GM19452 (cell line): ENCODE measurements around the gene XYLB.

Source experiments
- ATAC-seq: cut with Tn5 transposase; IDR thresholded peaks from one replicate; pipeline ENCODE4 v1.9.1; 2021; ENCODE audit not compliant: unreplicated experiment

XYLB gene

GRCh38 chr3:38453913-38454177 is 107.3 kb downstream of the XYLB start:
- ATAC-seq: no peak

GRCh38 chr3:38454178-38454883 is 107.7 kb downstream of the XYLB start:
- no peak for ATAC-seq

GRCh38 chr3:38454884-38455638 is 108.5 kb downstream of the XYLB start:
- ATAC-seq: no peak

- ATAC-seq: no peak
Measured at GRCh38 chr3:38455639-38456430, 109.2 kb downstream of the XYLB start.

GRCh38 chr3:38457111-38458003 is 110.8 kb downstream of the XYLB start:
- ATAC-seq: no peak

GRCh38 chr3:38458796-38459498 is 112.4 kb downstream of the XYLB start:
- no peak for ATAC-seq

GRCh38 chr3:38459499-38460048 is 113.0 kb downstream of the XYLB start:
- no peak for ATAC-seq

GRCh38 chr3:38460377-38461270 is 114.0 kb downstream of the XYLB start:
- ATAC-seq: no peak
